ENCODE results near the gene SLC35C1. TPM values are rescaled to one million over a fixed set of nuclear protein-coding genes. Genes with fewer than 3 reads are reported as not detected.
A peak's percentile ranks its signal among the peaks of the same experiment; 100 is the strongest.

SLC35C1 gene
- total and polyA plus RNA-seq, 2 of the 8 experiments (the other 6 are each of a cell fraction or from before 2014, with no cell fraction given): 4.6 to 10.6 TPM

DNA sequence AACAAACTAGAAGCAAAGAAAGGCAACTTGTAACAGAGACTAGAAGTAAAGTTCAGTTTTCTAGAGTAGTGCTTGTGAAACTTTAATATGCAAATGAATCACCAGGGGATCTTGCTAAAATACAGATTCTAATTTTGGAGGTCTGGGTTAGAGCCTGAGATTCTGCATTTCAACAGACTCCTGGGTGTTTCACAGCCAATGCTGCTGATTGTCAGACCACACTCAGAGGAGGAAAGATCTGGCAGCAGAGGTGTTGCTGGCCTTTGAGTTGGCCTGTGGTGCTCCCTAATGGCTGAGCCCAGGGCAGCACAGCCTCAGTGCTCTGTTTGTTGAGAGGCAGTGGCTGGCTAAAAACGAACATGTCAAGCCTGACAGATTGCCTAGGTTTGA lies 47.8 kb downstream of the SLC35C1 start (continued):
- TF ChIP-seq, protein P1, sequence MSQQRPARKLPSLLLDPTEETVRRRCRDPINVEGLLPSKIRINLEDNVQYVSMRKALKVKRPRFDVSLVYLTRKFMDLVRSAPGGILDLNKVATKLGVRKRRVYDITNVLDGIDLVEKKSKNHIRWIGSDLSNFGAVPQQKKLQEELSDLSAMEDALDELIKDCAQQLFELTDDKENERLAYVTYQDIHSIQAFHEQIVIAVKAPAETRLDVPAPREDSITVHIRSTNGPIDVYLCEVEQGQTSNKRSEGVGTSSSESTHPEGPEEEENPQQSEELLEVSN (IDR thresholded peaks at IDR 0.05): no peak
- TF ChIP-seq SAP30 (IDR thresholded peaks at IDR 0.05; ENCODE audit: insufficient read depth, insufficient replicate concordance, low read length) (no peak), ZNF274 (IDR thresholded peaks at IDR 0.05; ENCODE audit: borderline replicate concordance, extremely low read depth, low read length) (no peak), YY1 (IDR thresholded peaks at IDR 0.05; ENCODE audit: low read depth, low read length) (no peak), SRF (IDR thresholded peaks at IDR 0.05; ENCODE audit: low read depth, low read length) (no peak), CHD1 (IDR thresholded peaks at IDR 0.05; ENCODE audit: low read depth, low read length) (no peak), CREB1 (IDR thresholded peaks at IDR 0.05) (no peak), FOSL1 (IDR thresholded peaks at IDR 0.05; ENCODE audit: insufficient read depth, low read depth, low read length) (no peak), NANOG (IDR thresholded peaks at IDR 0.05; ENCODE audit: insufficient read depth, low read depth, low read length, poor library complexity, severe bottlenecking) (no peak), RAD21 (IDR thresholded peaks at IDR 0.05 in 1 of 2, conservative IDR thresholded peaks at IDR 0.05 in 1 of 2; ENCODE audit: low read depth in 2 of 2, low read length in 2 of 2) (peak; percentile 74 to 81), TBP (IDR thresholded peaks at IDR 0.05; ENCODE audit: low read depth, low read length) (no peak)
- TF ChIP-seq, protein P2, sequence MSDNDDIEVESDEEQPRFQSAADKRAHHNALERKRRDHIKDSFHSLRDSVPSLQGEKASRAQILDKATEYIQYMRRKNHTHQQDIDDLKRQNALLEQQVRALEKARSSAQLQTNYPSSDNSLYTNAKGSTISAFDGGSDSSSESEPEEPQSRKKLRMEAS (IDR thresholded peaks at IDR 0.05): no peak
- TF ChIP-seq, protein P3, sequence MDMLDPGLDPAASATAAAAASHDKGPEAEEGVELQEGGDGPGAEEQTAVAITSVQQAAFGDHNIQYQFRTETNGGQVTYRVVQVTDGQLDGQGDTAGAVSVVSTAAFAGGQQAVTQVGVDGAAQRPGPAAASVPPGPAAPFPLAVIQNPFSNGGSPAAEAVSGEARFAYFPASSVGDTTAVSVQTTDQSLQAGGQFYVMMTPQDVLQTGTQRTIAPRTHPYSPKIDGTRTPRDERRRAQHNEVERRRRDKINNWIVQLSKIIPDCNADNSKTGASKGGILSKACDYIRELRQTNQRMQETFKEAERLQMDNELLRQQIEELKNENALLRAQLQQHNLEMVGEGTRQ (IDR thresholded peaks at IDR 0.05; ENCODE audit: low read length): no peak

All from H1 (cell line).